Stimulated activated CD4-positive, alpha-beta T cell treated with anti-CD3 and anti-CD28 coated beads, Interleukin-1b, Interleukin-23, amount 100 ng/mL, for 48 hours (primary cell): ENCODE results near the gene LBH.
"Not testable (repeated sequence)": the region's sequence is repeated elsewhere in the genome, so short reads cannot be mapped to it uniquely, and the experiment has no call there.

Source experiments
- DNase-seq: peaks from one replicate; pipeline ENCODE4 v3.0.0-alpha.2; 2020

Gene LBH

DNA sequence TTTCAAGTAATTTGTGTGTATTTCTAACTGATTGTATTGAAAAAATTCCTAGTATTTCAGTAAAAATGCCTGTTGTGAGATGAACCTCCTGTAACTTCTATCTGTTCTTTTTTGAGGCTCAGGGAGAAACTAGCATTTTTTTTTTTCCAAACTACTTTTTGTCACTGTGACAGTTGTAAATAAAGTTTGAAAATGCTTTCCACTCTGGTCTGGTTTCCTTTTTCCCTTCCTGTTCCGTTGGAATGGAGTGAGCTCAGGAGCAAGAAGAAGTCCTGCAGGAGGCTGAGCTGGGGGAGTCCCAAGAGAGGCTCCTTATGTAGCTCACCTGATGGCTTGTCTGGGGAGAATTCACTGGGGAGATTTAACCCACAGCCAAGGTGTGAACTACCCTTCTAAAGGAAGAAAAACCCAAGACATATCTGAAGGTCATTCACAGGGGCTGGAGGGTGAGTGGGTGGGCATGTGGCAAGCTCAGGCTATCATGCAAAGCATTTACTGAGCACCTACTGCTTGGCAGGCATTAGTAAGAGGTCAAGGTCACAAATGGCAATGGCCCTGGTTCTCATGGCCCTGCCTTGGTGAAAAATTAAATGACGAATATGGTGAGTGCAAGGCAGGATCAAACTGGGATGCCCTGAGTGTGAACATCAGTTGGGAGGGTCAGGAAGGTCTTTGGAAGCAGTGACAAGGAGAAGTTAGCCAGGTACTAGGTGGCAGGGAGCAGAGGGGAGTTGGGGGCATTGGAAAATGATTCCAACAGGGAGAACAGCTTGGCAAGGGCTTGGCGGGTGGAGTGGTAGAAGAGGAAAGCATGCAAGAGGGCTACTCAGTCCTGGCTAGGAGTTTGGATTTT, 28.7 kb downstream of the LBH start:
- DNase-seq: no peak

DNA sequence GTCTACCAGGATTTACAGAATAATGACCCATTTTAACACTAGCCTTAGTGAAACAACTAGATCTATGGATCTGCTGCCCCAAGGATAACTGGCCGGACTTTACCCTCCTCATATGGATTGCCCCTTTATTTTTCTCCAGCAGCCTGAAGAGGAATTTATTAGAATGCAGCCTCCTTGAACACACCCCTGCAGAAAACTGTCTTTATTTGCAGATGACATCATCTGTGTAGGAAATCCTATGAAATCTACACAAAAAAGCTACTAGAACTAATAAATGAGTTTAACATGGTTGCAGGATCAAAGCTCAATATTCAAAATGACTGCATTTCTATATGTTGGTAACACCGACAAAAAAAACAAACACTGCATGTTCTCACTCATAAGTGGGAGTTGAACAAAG, 29.6 kb downstream of the LBH start:
- DNase-seq: no peak

DNA sequence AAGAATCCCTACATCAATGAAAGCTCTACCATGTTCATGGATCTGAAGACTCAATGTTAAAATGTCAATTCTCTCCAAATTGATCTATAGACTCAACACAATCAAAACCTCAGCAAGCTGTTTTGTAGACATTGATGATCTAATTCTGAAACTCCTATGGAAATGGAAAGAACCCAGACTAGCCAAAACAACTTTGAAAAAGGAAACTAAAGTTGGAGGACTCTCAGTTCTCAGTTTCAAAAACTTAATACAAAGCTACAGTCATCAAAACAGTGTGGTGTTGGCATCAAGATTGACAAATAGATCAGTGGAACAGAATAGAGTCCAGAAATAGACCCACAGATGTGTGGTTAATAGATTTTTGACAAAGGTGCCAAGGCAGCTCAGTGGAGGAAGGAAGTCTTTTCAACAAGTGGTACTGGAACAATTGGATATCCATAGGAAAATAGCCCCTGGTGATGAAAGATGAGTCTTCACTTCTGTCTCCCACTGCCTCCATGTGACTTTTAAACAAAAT, 30.4 kb downstream of the LBH start:
- no peak for DNase-seq

DNA sequence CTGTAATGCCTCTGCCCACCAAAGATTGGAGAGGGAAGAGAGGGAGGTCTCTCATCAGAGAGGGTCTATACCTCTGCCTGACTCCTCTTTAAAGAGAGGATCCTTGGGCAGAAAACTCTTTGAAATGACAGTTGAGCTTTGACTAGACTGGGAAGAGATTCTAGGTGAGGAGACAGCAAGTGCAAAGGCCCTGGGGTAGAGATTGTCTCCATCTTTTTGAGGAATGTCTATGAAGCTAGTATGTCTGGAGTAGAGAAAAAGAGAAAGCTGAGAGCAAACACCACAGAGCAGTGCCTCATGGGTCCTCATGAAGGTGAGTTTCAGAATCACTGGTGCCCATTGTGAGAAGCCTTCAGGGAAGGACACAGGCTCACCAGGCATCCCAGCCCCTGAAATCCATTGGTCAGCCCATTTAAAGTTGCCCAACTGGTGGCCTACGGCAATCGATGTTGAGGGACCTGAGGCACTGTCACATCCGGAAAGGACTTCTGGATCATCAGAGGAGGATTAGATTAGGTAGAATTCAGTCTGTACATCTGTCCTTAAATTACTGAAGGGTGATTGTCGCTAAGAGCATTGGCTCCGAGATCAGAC, 31.5 kb downstream of the LBH start:
- DNase-seq: no peak

DNA sequence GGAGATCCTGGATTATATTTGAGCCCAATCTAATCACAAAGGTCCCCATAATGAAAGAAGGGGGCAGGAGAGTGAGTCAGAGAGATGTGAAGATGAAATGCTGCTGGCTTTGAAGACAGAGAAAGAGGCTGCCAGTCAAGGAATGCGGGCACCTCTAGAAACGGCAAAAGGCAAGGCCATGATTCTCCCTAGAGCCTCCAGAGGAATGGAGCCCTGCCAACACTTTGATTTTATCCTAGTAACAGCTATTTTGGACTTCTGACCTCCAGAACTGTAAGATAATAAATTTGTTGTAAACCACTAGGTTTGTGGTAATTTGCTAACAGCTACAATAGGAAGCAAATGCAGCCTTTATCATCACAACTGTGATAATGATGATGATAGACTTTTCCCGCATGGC, 32.9 kb downstream of the LBH start:
- no peak for DNase-seq

DNA sequence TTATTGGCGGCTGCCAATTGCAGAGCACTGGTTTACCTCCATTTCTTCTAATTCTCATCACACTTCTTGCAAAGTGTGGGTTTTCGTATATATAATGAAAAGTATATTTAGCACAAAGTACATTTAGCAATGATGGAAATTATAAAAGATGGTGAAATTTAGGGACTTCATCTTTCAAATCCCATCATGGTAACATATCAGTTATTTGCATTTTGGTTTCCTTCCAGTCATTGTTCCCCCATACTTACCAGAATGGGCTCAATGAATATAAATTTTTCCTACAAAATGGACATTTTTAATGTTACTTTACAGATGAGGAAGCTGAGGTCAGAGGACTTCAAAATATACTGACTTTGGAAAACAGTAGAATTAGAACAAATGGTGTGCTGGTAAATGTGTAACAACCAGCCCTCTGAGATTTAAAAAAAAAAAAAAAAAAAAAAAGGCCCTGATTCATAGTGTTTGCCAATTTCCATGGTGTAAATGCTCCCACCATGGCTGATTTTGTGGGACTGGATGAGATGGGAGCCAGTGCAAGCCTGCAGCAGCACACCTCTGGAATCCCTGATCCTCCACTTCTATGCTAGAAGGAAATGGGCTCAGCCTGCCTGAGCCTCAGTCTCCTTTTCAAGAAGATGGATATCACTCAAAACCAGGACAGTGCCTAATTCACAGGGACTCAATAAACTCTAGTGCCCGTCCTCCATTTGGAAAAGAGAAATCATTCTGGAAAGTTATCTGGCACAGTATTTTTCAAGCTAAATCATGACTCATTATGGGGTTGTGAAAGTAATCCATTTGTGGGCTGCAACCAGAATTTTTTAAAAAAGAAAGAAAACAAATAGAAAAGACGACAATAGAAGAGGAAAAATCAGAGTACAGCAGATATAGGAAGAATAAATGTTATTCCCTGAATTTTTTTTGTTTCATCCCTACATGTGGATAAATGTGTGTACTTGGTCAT, 34.0 kb downstream of the LBH start:
- no peak for DNase-seq

GRCh38 chr2:30266051-30266621, 34.8 kb downstream of the LBH start:
- peak; percentile 54 for DNase-seq

- no peak for DNase-seq
Measured at GRCh38 chr2:30266705-30267104, 35.4 kb downstream of the LBH start.

DNA sequence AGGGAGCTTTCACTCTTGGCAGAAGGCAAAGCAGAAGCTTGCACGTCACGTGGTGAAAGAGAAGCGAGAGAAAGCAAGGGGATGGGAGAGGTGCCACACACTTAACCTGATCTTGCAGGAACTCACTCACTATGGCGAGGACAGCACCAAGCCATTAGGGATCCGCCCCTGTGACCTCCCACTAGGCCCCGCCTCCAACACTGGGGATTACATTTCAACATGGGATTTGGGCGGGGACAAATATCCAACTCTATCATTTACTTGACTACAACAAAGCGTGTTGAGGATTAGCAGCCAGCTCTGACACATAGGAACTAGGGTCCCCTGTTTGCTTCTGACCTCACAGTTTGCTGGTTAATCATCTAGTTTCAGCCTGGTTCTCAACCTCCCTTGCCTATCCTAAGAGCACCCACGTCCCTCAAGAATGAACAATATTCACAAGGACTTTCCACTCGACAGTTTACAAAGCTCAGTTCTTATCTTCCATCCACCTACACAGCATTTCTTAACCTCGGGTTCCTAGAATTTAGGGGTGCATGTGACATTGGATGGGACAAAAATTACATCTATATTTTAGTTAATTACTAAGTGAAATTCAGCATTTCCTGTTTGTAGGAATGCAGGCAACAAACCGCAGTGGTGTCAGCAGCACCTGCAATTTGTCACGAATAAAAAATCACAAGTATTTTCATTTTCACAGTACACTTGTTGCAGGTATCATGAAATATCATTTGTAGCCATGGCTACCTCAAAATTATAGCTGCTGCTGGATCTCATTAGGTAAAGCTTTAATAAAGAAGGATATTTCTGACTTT, 36.0 kb downstream of the LBH start:
- peak; percentile 74 for DNase-seq

- DNase-seq: no peak
Measured at GRCh38 chr2:30268296-30268871, 37.0 kb downstream of the LBH start.

- not testable (repeated sequence) for DNase-seq
Measured at GRCh38 chr2:30269114-30269770, 37.9 kb downstream of the LBH start.

DNA sequence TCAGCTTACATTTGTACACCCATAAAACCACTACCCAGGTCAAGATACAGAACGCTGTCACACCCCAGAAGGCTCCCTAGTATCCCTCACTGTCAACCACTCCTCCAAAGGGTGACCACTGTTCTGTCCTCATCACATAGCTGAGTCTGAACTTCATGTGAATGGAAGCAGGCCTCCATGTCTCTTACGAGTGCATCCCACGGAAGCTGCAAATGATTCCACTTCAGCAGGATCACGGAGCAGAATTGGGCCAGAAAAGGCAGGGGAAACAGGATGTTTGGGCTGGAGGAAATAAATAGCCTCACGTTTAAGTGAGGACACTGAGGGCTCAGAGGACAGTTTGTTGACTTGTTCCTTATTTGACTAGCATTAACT, 38.4 kb downstream of the LBH start:
- DNase-seq: no peak

GRCh38 chr2:30270166-30270565, 38.8 kb downstream of the LBH start:
- DNase-seq: no peak

DNA sequence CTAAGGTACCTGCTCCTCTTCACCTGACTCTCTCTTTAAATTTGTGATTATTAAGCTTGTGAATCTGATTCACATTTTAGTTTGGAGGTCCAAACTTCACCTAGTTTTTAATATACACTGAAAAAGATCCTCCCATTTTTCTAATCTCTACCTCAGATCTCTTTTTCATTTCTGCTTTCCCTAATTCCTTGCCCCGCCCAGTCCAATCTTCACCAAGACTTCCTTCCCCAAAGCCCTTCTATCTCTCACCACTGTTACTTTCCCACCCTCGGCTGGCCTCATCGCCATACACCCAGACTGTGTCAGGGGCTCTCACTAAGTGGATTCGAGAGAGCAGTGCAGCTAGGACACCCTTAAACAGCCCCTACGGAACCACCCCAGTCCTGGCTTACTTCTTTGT, 40.0 kb downstream of the LBH start:
- DNase-seq: no peak

- no peak for DNase-seq
Measured at GRCh38 chr2:30272286-30272685, 41.0 kb downstream of the LBH start.

- peak; percentile 63 for DNase-seq
Measured at GRCh38 chr2:30272761-30273573, 41.6 kb downstream of the LBH start.

GRCh38 chr2:30273574-30273929, 42.2 kb downstream of the LBH start:
- DNase-seq: peak; percentile 56

DNA sequence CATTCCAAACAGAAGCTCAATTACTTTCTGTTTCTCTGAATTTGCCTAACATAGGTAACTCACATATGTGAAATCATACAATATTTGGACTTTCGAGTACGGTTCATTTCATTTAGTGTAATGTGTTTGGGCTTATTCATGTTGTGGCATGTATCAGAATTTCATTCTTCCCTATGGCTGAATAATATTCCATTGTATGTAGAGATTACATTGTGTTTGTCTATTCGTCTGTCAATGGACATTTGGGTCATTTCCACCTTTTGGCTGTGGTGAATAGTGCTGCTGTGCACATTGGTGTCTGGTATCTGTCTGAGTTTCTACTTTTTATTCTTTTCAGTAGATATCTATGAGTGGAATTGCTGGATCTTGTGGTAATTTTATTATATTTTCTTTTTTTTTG, 43.9 kb downstream of the LBH start:
- DNase-seq: no peak

GRCh38 chr2:30276455-30276911, 45.1 kb downstream of the LBH start:
- DNase-seq: peak; percentile 64

DNA sequence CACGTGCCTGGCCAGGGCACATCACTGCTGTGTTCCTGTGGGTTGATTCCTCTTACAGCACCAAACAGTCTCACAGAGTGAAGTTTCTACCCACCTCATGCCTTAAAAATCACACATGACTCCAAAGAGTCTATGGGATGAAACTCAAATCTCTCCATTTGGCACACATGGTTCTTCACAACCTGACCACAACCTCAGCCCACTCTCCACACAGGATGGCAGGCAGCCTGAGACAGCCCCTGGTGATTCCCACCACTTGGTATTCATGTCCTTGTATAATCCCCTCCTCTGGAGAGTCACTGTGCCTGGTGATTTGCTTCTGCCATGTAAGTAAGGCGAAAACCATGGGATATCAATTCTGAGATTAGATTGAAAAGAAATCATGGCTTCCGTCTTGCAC, 46.2 kb downstream of the LBH start:
- no peak for DNase-seq
